SU-DHL-6 (cell line): ENCODE results near the gene PRPSAP1.

ENCODE experiments used
- H2AFZ ChIP-seq: fragments of 200-600 bp; sonication (generic); 2 replicates; pipeline ENCODE4 v1.6.1; 2014; ENCODE audit warnings: low read depth, mild to moderate bottlenecking, moderate library complexity, mixed read lengths, antibody characterized with exemption, low read length; ENCODE audit not compliant: severe bottlenecking
- H3F3A ChIP-seq: fragments of 200-600 bp; shearing (Covaris generic); 2 replicates; pipeline ENCODE4 v1.6.0; 2016; ENCODE audit warnings: antibody characterized with exemption, mild to moderate bottlenecking; ENCODE audit not compliant: insufficient read depth
- H3K27ac ChIP-seq: fragments of 200-600 bp; sonication (generic); 2 replicates; pipeline ENCODE4 v1.5.1; 2016; ENCODE audit warnings: low read depth, mild to moderate bottlenecking, low read length, moderate library complexity, mixed read lengths
- H3K27me3 ChIP-seq: fragments of 200-600 bp; sonication (generic), shearing (Covaris generic); 2 replicates; pipeline ENCODE4 v1.6.0; 2014; ENCODE audit warnings: mild to moderate bottlenecking, low read length
- H3K36me3 ChIP-seq: fragments of 200-600 bp; sonication (generic); 2 replicates; pipeline ENCODE4 v1.6.1; 2014; ENCODE audit warnings: mild to moderate bottlenecking, low read length, mixed read lengths
- H3K4me2 ChIP-seq: fragments of 300-600, 200-600 bp; shearing (Covaris generic), sonication (generic); 2 replicates; pipeline ENCODE4 v1.6.0; 2014; ENCODE audit warnings: low read length, low read depth, mild to moderate bottlenecking; ENCODE audit not compliant: poor library complexity, severe bottlenecking
- H3K4me3 ChIP-seq: fragments of 200-600 bp; sonication (generic); 2 replicates; pipeline ENCODE4 v1.5.1; 2014; ENCODE audit warnings: antibody characterized with exemption, low read length, mild to moderate bottlenecking, mixed read lengths; ENCODE audit not compliant: insufficient read depth, poor library complexity, severe bottlenecking
- H3K79me2 ChIP-seq: fragments of 200-600 bp; sonication (generic); 2 replicates; pipeline ENCODE4 v1.6.1; 2014; ENCODE audit warnings: mild to moderate bottlenecking, low read length, moderate library complexity; ENCODE audit not compliant: insufficient read depth
- H3K9ac ChIP-seq: fragments of 200-600 bp; sonication (generic); 2 replicates; pipeline ENCODE4 v1.7.0; 2014; ENCODE audit warnings: mild to moderate bottlenecking, low read length
- H3K9me2 ChIP-seq: fragments of 200-600 bp; sonication (generic); replicated peaks from 2 replicates; pipeline ENCODE4 v1.6.1; 2014; ENCODE audit warnings: low read length; ENCODE audit not compliant: insufficient read depth
- H3K9me3 ChIP-seq: fragments of 200-600 bp; sonication (generic); 2 replicates; pipeline ENCODE4 v1.6.1; 2014; ENCODE audit warnings: low read length, mixed read lengths; ENCODE audit not compliant: insufficient read depth
- H4K20me1 ChIP-seq: fragments of 200-600 bp; sonication (generic); 2 replicates; pipeline ENCODE4 v1.6.1; 2014; ENCODE audit warnings: low read depth, mild to moderate bottlenecking, antibody characterized with exemption, low read length, moderate library complexity, mixed read lengths
- CTCF ChIP-seq: fragments of 200-600 bp; sonication (generic); IDR thresholded peaks from one replicate; pipeline ENCODE4 v1.5.1; 2017; ENCODE audit warnings: antibody characterized with exemption, mild to moderate bottlenecking, low read length, moderate library complexity; ENCODE audit not compliant: insufficient read depth, poor library complexity, severe bottlenecking
- EZH2phosphoT487 ChIP-seq: fragments of 200-600 bp; sonication (generic), shearing (Covaris generic); conservative IDR thresholded peaks from 2 replicates; pipeline ENCODE4 v1.6.1; 2018; ENCODE audit warnings: mild to moderate bottlenecking, antibody characterized with exemption, low read length, moderate library complexity, mixed read lengths

Gene PRPSAP1

GRCh38 chr17:76329664-76330063, 24.1 kb downstream of the PRPSAP1 start:
- Histone ChIP-seq H2AFZ (no peak overlapping the region), H3K27ac (no peak overlapping the region), H3K4me2 (no peak overlapping the region), H3K4me3 (no peak overlapping the region), H3F3A (peaks cover 4% of the 10 kb centered on the region; the same call in 1 of the 2 replicates), H3K9ac (no peak overlapping the region), H3K9me2 (no peaks in the 10 kb centered on the region), H3K79me2 (no peaks in the 10 kb centered on the region), H3K9me3 (no peaks in the 10 kb centered on the region), H3K36me3 (peaks cover 9% of the 10 kb centered on the region; the same call in 1 of the 2 replicates), H4K20me1 (no peaks in the 10 kb centered on the region), H3K27me3 (no peaks in the 10 kb centered on the region)
- TF ChIP-seq EZH2phosphoT487 (no peak), CTCF (no peak)

GRCh38 chr17:76327696-76328095, 26.0 kb downstream of the PRPSAP1 start:
- Histone ChIP-seq H3F3A (peaks cover 4% of the 10 kb centered on the region; the same call in 1 of the 2 replicates), H3K4me2 (no peak overlapping the region), H3K79me2 (no peaks in the 10 kb centered on the region), H3K4me3 (no peak overlapping the region), H3K27ac (no peak overlapping the region), H3K36me3 (peaks cover 9% of the 10 kb centered on the region; the same call in 1 of the 2 replicates), H3K9me2 (no peaks in the 10 kb centered on the region), H2AFZ (no peak overlapping the region), H3K9ac (no peak overlapping the region), H3K9me3 (no peaks in the 10 kb centered on the region), H4K20me1 (no peaks in the 10 kb centered on the region), H3K27me3 (no peaks in the 10 kb centered on the region)
- TF ChIP-seq EZH2phosphoT487: no peak
- no peak for TF ChIP-seq CTCF

GRCh38 chr17:76326306-76326705, 27.4 kb downstream of the PRPSAP1 start:
- Histone ChIP-seq H3K27ac (no peak overlapping the region), H4K20me1 (no peaks in the 10 kb centered on the region), H3K9ac (no peak overlapping the region), H3K9me3 (no peaks in the 10 kb centered on the region), H3K27me3 (no peaks in the 10 kb centered on the region), H3K4me2 (no peak overlapping the region), H3F3A (peaks cover 4% of the 10 kb centered on the region; the same call in 1 of the 2 replicates), H3K36me3 (peaks cover 9% of the 10 kb centered on the region; the same call in 1 of the 2 replicates), H3K4me3 (no peak overlapping the region), H2AFZ (no peak overlapping the region), H3K79me2 (no peaks in the 10 kb centered on the region), H3K9me2 (no peaks in the 10 kb centered on the region)
- TF ChIP-seq CTCF (no peak), EZH2phosphoT487 (no peak)
